ENCODE measurements around the gene GALNT17. TPM values are rescaled to one million over a fixed set of nuclear protein-coding genes. Genes with fewer than 3 reads are reported as not detected.

Gene GALNT17
- total RNA-seq, 1 experiment from 2014 or later: not detected

DNA sequence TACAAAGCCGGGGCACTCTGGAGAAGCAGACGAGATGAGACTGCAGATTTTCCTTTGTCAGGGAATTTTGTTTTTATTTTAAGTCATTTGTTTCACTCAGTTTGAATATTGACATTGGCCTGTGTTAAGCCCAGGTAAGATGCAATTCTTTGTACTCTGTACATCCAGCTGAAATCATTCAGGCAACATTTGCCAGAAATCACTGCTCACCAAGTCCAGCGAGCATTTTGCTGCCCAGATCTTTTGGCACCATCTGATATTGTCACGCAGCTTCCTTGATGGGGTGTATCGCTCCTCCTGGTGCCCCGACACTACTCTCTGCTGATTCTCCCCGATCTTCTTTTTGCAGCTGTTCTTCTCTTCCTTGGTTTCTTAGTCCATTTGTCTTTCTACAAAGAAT lies 261.7 kb downstream of the GALNT17 start:
- BruUV-seq (replicated peaks): no TSS peak
- in situ Hi-C loops (cut with HindIII; ENCODE audit: low pct_unique_long_range_greater_than_20kb, low sequenced_read_pairs): no loop called here
- no peaks in the 10 kb centered on the region for H3K9me3 ChIP-seq (ENCODE audit: control insufficient read depth, insufficient read depth, low read depth, low read length)
- no peaks in the 10 kb centered on the region for H3K36me3 ChIP-seq (ENCODE audit: control insufficient read depth, insufficient read depth, low read length)
- DNase-seq (ENCODE audit: low read depth, low spot score): no peak
- intact Hi-C loops (cut with micrococcal nuclease; ENCODE audit: unreplicated experiment): no loop called here
- CTCF ChIA-PET: no interaction called here
- H3K4me3 ChIP-seq (ENCODE audit: low read depth in 2 of 2, low read length in 2 of 2): no peak overlapping the region
- H3K4me1 ChIP-seq (ENCODE audit: control insufficient read depth, insufficient read depth, low read length): no peaks in the 10 kb centered on the region
- TF ChIP-seq TCF7L2 (IDR thresholded peaks at IDR 0.05; ENCODE audit: low read depth, low read length) (no peak), SIN3A (IDR thresholded peaks at IDR 0.05; ENCODE audit: borderline replicate concordance, insufficient read depth, low read depth, low read length) (no peak), CTCF (IDR thresholded peaks at IDR 0.05) (no peak), POLR2AphosphoS5 (IDR thresholded peaks at IDR 0.05; ENCODE audit: low read depth, low read length) (no peak)
- TF ChIP-seq, protein P1, sequence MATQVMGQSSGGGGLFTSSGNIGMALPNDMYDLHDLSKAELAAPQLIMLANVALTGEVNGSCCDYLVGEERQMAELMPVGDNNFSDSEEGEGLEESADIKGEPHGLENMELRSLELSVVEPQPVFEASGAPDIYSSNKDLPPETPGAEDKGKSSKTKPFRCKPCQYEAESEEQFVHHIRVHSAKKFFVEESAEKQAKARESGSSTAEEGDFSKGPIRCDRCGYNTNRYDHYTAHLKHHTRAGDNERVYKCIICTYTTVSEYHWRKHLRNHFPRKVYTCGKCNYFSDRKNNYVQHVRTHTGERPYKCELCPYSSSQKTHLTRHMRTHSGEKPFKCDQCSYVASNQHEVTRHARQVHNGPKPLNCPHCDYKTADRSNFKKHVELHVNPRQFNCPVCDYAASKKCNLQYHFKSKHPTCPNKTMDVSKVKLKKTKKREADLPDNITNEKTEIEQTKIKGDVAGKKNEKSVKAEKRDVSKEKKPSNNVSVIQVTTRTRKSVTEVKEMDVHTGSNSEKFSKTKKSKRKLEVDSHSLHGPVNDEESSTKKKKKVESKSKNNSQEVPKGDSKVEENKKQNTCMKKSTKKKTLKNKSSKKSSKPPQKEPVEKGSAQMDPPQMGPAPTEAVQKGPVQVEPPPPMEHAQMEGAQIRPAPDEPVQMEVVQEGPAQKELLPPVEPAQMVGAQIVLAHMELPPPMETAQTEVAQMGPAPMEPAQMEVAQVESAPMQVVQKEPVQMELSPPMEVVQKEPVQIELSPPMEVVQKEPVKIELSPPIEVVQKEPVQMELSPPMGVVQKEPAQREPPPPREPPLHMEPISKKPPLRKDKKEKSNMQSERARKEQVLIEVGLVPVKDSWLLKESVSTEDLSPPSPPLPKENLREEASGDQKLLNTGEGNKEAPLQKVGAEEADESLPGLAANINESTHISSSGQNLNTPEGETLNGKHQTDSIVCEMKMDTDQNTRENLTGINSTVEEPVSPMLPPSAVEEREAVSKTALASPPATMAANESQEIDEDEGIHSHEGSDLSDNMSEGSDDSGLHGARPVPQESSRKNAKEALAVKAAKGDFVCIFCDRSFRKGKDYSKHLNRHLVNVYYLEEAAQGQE (IDR thresholded peaks at IDR 0.05; ENCODE audit: insufficient read depth in 1 of 2, low read depth in 2 of 2, low read length in 1 of 2): no peak
- no peak for ATAC-seq
- POLR2A ChIA-PET: no interaction called here
- no peak overlapping the region for H3K27ac ChIP-seq (ENCODE audit: low read length)
- no peaks in the 10 kb centered on the region for H3K27me3 ChIP-seq (ENCODE audit: control insufficient read depth, insufficient read depth, low read length)

DNA sequence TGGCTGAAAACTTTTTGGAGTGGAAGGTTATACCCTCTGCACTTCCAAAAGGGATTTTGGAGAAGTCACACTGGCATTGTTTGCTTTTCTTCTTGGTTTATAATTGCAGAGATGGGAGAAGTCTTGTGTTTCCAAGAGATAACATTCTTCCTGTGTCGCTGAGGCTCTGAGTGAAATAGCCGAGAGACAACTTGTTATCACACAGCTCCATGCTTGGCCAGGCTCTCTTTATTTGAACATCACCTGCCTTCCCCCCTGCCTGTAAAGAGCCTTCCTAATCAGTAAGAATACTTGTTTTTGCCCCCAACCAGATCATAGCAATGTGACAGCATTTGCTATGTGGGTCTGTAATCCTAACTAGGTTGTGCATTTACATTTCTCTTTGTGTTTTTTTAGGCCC lies 270.7 kb downstream of the GALNT17 start:
- no TSS peak for BruUV-seq (replicated peaks)
- Histone ChIP-seq H3K27me3 (ENCODE audit: control insufficient read depth, insufficient read depth, low read length) (no peaks in the 10 kb centered on the region), H3K4me3 (ENCODE audit: low read depth in 2 of 2, low read length in 2 of 2) (no peak overlapping the region)

More for the DNA sequence above, 270.7 kb downstream of the GALNT17 start:
- Histone ChIP-seq H3K4me1 (ENCODE audit: control insufficient read depth, insufficient read depth, low read length) (no peaks in the 10 kb centered on the region), H3K27ac (ENCODE audit: low read length) (no peak overlapping the region), H3K36me3 (ENCODE audit: control insufficient read depth, insufficient read depth, low read length) (no peaks in the 10 kb centered on the region), H3K9me3 (ENCODE audit: control insufficient read depth, insufficient read depth, low read depth, low read length) (no peaks in the 10 kb centered on the region)
- TF ChIP-seq POLR2AphosphoS5 (IDR thresholded peaks at IDR 0.05; ENCODE audit: low read depth, low read length) (no peak), SIN3A (IDR thresholded peaks at IDR 0.05; ENCODE audit: borderline replicate concordance, insufficient read depth, low read depth, low read length) (no peak)
- TF ChIP-seq, protein P1 (IDR thresholded peaks at IDR 0.05; ENCODE audit: insufficient read depth in 1 of 2, low read depth in 2 of 2, low read length in 1 of 2): no peak
- DNase-seq (ENCODE audit: low read depth, low spot score) (no peak), ATAC-seq (no peak)
- POLR2A ChIA-PET: no interaction called here
- intact Hi-C loops (cut with micrococcal nuclease; ENCODE audit: unreplicated experiment) (no loop called here), in situ Hi-C loops (cut with HindIII; ENCODE audit: low pct_unique_long_range_greater_than_20kb, low sequenced_read_pairs) (no loop called here)
- CTCF ChIA-PET: no interaction called here
